HFF-Myc (cell line): ENCODE data around the gene CHCHD6.

ENCODE experiments used
- DNase-seq: peaks from one replicate; pipeline ENCODE4 v3.0.0-alpha.2; 2011; ENCODE audit warnings: low read depth; ENCODE audit errors: extremely low read depth
- H3K4me3 ChIP-seq: replicated peaks from 2 replicates; pipeline ENCODE4 v1.5.1; 2011; ENCODE audit warnings: low read depth, mild to moderate bottlenecking, control low read depth, low read length
- CTCF ChIP-seq: IDR thresholded peaks from 2 replicates; pipeline ENCODE4 v1.5.1; 2012; ENCODE audit warnings: mild to moderate bottlenecking, low read depth, low read length, control low read depth; ENCODE audit errors: missing control alignments

The CHCHD6 gene

DNA sequence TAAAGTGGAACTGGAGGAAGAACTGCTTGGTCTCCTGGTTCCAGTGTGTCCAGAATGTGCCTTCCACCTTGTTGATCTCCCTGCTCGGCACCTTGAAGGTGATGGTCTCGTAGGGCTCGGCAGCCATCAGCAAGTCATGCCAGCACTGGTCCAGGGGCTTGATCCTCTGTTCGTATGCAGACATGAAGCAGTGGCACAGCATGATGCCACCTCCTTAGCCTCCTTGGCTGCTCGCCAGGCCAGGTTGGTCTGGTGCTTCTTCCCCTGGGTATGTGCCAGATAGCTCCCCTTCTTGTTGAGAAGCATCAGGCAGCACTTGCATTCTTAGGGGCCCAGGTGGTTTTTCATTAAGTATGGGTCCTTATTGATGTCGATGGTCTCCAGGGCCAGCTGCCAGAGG is 31.3 kb upstream of the CHCHD6 start:
- no peak for TF ChIP-seq CTCF
- no peak overlapping the region for H3K4me3 ChIP-seq

DNA sequence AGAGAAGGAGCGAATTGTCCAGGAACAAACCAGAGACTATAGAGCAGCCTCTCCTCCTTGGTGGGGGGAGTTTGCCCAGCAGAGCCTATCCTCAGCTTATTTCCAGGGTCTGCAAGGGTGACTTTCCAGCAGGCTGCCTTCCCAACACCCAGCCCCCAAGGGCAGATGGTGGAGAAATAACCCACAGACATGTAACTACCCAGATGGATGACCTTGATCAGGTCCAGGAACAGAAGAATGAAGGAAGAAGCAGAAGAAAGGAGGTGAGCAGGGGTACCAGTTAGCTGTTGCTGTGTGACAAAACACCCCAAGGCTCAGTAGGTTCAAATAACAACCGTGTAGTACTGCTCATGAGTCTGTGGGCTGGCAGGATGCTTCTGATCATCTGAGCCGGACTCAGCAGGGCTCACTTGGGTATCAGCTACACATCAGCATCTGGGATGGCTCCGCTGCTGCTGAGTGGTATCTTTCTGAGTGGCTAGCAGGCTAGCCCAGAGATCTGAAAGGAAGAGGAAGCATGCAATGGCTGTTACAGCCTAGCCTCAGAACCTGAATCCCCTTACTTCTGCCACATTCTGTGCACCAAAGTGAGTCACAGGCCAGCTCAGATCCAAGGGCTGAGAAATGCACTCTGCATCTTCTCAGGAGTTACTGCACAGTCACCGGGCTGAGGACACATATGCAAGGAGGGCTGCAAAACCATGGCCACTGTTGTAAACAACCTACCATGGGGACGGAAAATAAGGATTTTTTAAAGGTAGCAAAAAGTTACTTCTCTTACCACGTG is 26.9 kb upstream of the CHCHD6 start:
- no peak for TF ChIP-seq CTCF
- no peak for DNase-seq
- H3K4me3 ChIP-seq: no peak overlapping the region

More for the DNA sequence above, 31.3 kb upstream of the CHCHD6 start:
- DNase-seq: no peak

DNA sequence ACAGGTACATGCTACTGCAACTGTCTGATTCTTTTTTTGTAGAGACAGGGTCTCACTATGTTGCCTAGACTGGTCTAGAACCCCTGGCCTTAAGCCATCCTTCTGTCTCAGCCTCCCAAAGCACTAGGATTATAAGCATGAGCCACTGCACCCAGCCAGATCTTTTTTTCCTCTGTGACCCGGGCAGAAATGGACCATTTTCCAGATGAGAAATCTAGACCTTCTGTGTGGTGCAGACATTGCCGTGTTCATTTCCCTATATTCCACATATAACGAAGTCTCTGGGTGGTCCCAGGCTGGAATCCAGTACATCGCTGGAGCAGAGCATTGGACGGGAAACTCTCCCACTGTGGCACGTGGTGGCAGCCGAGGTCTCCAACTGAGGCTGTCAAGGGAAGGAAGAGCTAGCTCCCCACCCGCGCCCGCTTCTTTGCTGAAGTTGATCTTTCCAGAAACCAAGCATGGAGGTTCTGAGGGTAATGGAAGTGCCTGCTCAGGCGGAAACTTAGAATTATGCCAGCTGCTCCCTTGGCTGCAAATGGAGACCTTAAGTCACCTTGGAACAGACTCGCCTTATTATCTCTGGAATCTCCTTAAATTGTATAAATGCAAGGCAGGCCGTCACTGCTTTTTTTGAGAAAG is 26.1 kb upstream of the CHCHD6 start:
- no peak overlapping the region for H3K4me3 ChIP-seq
- TF ChIP-seq CTCF: no peak
- DNase-seq: no peak

DNA sequence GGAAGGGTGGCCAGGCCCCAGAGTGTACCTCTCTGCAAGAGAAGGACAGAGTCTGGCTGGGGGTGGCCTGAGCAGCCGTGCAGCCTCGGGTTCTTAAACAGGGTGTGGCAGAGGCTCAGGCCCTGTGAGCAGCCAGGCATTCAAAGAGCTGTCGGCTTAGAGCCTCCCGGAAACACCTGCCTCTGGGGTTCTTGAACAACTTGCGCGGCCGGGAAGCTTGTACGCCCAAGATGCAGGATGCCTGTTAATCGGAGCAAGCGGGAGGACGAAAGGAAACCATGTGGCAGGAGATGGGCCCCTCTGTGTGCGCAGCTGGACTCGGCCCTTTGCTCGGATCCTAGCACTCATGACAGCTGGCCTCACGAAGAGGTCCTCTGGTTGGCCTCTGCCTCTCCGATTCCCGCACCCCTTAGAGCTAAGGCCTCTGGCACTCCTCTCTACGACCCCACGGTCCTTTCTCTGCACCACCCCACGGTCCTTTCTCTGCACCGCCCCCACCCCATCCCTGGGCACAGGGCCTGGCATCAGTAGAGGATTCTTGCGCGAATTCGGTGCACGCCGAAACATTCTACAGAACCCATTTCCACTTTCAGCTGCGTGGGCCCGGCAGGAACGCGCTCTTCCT is 25.2 kb upstream of the CHCHD6 start:
- no peak overlapping the region for H3K4me3 ChIP-seq
- DNase-seq: no peak
- TF ChIP-seq CTCF: no peak

- no peak for DNase-seq
- peak; percentile 90 for TF ChIP-seq CTCF
- H3K4me3 ChIP-seq: no peak overlapping the region
Measured at GRCh38 chr3:126679318-126679751, 24.7 kb upstream of the CHCHD6 start.

- H3K4me3 ChIP-seq: no peak overlapping the region
- no peak for DNase-seq
- TF ChIP-seq CTCF: no peak
Measured at GRCh38 chr3:126679831-126680666, 24.0 kb upstream of the CHCHD6 start.
